Tibial nerve (tissue), 3 donors: ENCODE results near the gene DNAJB2.

Experiments
- CTCF ChIP-seq, 5 experiments: fragments of 200-600 bp in 3 of 5; fragments of 450-650 bp in 2 of 5; sonication (generic) in 3 of 5; IDR thresholded peaks; one replicate each; pipeline ENCODE4 v1.5.1; 2016 to 2019; ENCODE audit warnings: antibody characterized with exemption in 5 of 5, mild to moderate bottlenecking in 3 of 5, moderate library complexity in 2 of 5
- POLR2A ChIP-seq, 2 donors: fragments of 450-650 bp; IDR thresholded peaks; one replicate each; pipeline ENCODE4 v1.6.1; 2017; ENCODE audit warnings: antibody characterized with exemption in 2 of 2, mild to moderate bottlenecking in 2 of 2, moderate library complexity in 2 of 2

- no peak for TF ChIP-seq CTCF (IDR thresholded peaks at IDR 0.05)
- TF ChIP-seq POLR2A (IDR thresholded peaks at IDR 0.05), result no peak
Observed at GRCh38 chr2:219272995-219273394, 6.2 kb upstream of the DNAJB2 start.
